Measurements from ENCODE around the gene QKI. TPM values are rescaled to one million over a fixed set of nuclear protein-coding genes. Genes with fewer than 3 reads are reported as not detected.

Gene QKI
- total RNA-seq, 3 donors from 2014 or later = 158 to 304 (median 172) TPM

GRCh38 chr6:163386329-163386908 is 28.1 kb upstream of the QKI start:
- Histone ChIP-seq H3K27ac (no peak overlapping the region), H3K36me3 (no peaks in the 10 kb centered on the region), H3K9me3 (no peaks in the 10 kb centered on the region), H3K4me3 (no peak overlapping the region), H3K27me3 (no peaks in the 10 kb centered on the region), H3K4me1 (no peaks in the 10 kb centered on the region)
- no peak for TF ChIP-seq POLR2A (IDR thresholded peaks at IDR 0.05)
- no peak for TF ChIP-seq CTCF (IDR thresholded peaks at IDR 0.05)
- no peak for TF ChIP-seq POLR2AphosphoS5 (IDR thresholded peaks at IDR 0.05)
- no peak for DNase-seq (ENCODE audit: low spot score in 2 of 2)
- intact Hi-C loops (cut with DNase I; ENCODE audit: low total_unique reads) = loop anchor here (5.0 kb wide), 1 partner anchor 1789 kb away; no protein-coding TSS in a partner anchor

GRCh38 chr6:163387317-163387716 is 27.2 kb upstream of the QKI start:
- intact Hi-C loops (cut with DNase I; ENCODE audit: low total_unique reads) = loop anchor here (5.0 kb wide), 1 partner anchor 1790 kb away; no protein-coding TSS in a partner anchor
- no peak overlapping the region for H3K4me3 ChIP-seq
- H3K36me3 ChIP-seq = no peaks in the 10 kb centered on the region
- TF ChIP-seq CTCF (IDR thresholded peaks at IDR 0.05) = no peak
- TF ChIP-seq POLR2A (IDR thresholded peaks at IDR 0.05) = no peak
- no peak for TF ChIP-seq POLR2AphosphoS5 (IDR thresholded peaks at IDR 0.05)
- no peak overlapping the region for H3K27ac ChIP-seq
- H3K4me1 ChIP-seq = no peaks in the 10 kb centered on the region
- H3K27me3 ChIP-seq = no peaks in the 10 kb centered on the region
- H3K9me3 ChIP-seq = no peaks in the 10 kb centered on the region
- DNase-seq (ENCODE audit: low spot score in 2 of 2) = no peak

GRCh38 chr6:163389354-163389753 is 25.2 kb upstream of the QKI start:
- no peaks in the 10 kb centered on the region for H3K27me3 ChIP-seq
- H3K36me3 ChIP-seq = no peaks in the 10 kb centered on the region
- no peaks in the 10 kb centered on the region for H3K4me1 ChIP-seq
- H3K9me3 ChIP-seq = no peaks in the 10 kb centered on the region
- DNase-seq (ENCODE audit: low spot score in 2 of 2) = no peak
- H3K27ac ChIP-seq = no peak overlapping the region
- no peak overlapping the region for H3K4me3 ChIP-seq
- TF ChIP-seq POLR2AphosphoS5 (IDR thresholded peaks at IDR 0.05) = no peak
- no peak for TF ChIP-seq CTCF (IDR thresholded peaks at IDR 0.05)
- no peak for TF ChIP-seq POLR2A (IDR thresholded peaks at IDR 0.05)
- intact Hi-C loops (cut with DNase I; ENCODE audit: low total_unique reads) = loop anchor here (5.0 kb wide), 1 partner anchor 1792 kb away; no protein-coding TSS in a partner anchor

- Histone ChIP-seq H3K4me3 (no peak overlapping the region), H3K27ac (no peak overlapping the region), H3K36me3 (no peaks in the 10 kb centered on the region), H3K9me3 (no peaks in the 10 kb centered on the region), H3K4me1 (no peaks in the 10 kb centered on the region), H3K27me3 (no peaks in the 10 kb centered on the region)
- no peak for TF ChIP-seq POLR2AphosphoS5 (IDR thresholded peaks at IDR 0.05)
- TF ChIP-seq POLR2A (IDR thresholded peaks at IDR 0.05) = no peak
- no peak for TF ChIP-seq CTCF (IDR thresholded peaks at IDR 0.05)
- no peak for DNase-seq (ENCODE audit: low spot score in 2 of 2)
- intact Hi-C loops (cut with DNase I; ENCODE audit: low total_unique reads) = no loop called here
Observed at GRCh38 chr6:163390770-163391169, 23.7 kb upstream of the QKI start.

GRCh38 chr6:163391985-163392384 is 22.5 kb upstream of the QKI start:
- no peaks in the 10 kb centered on the region for H3K36me3 ChIP-seq
- TF ChIP-seq CTCF (IDR thresholded peaks at IDR 0.05) (no peak), POLR2AphosphoS5 (IDR thresholded peaks at IDR 0.05) (no peak), POLR2A (IDR thresholded peaks at IDR 0.05) (no peak)
- no peaks in the 10 kb centered on the region for H3K27me3 ChIP-seq
- DNase-seq (ENCODE audit: low spot score in 2 of 2) = no peak
- H3K27ac ChIP-seq = peak overlapping the region in 1 of 2 donors; percentile 35
- no peaks in the 10 kb centered on the region for H3K9me3 ChIP-seq
- H3K4me3 ChIP-seq = no peak overlapping the region
- intact Hi-C loops (cut with DNase I; ENCODE audit: low total_unique reads) = no loop called here
- H3K4me1 ChIP-seq = no peaks in the 10 kb centered on the region

Measured in breast epithelium (tissue), 4 donors.